ENCODE data around the gene ZNF451.

Gene ZNF451

DNA sequence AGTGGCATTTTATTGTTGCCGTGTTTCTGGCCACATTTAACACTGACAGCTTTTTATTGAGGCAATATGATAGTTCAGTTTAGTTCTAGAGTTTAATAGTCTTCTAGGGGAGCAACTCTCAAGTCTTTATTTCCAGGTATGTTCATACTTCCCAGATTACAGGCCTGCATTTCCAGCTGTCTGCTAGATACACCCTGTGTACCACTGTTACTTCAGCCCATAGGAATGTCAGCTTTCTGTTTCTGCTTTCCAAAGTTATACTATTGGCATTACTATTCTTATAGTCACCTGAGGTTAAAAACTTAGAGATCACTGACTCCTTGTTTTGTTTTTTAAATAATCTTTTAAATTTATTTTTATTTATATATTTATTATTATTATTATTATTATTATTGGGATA lies 7.6 kb downstream of the ZNF451 start:
- no peak for DNase-seq

DNA sequence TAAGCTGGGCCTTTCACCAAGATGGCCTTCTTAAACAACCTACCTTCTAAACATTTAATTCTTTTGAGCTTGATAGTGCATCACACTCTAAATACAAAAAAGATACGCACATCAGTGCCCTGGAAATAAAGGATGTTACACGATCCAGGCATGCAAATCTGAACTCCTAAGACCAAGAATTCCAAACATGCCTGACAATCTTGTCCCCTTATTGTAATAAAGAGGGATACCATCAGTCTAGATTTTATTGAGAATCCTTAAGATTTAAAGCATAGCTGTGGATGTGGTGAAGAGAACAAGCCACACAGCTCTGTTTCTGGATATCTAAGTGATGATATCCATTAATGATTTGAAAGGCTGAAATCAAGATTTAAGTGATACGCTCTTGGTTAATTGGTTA lies 13.0 kb downstream of the ZNF451 start:
- DNase-seq: no peak

DNA sequence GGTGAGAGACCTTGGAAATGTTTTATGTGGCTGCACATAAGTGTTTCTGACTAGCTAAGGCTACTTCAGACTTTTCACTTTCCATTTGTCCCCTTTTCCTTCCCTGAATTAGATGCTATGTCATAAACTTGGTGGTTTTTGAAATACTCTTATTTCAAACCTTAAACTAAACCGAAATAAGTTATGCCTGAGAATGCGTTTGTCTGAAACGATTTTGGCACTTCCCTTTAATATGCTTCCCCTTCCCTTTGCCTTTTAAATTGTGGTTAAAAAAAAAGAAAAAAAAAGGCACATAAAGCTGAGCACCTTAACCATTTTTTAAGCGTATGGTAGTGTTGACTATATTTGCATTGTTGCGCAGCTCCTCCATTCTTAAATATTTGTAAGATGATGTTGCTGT lies 14.3 kb downstream of the ZNF451 start:
- DNase-seq: no peak

DNA sequence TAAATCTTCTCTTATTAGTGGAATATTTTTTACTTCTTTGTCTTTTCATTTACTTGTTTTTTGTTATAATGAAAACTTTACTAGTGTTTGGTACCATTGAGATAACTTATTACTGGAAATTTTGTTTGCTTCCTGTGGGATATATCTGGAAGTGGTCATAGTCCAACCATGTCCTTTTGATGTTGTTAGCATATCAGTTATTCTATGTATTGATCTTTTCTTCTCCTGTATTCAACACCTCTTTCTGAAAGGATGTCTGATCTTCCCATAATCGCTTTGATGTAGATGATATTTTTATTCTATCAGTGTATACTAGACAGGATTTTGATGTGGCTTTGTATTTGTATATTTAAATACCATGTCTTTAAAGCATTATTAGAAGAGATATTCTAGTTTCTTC lies 17.0 kb downstream of the ZNF451 start:
- DNase-seq: no peak

DNA sequence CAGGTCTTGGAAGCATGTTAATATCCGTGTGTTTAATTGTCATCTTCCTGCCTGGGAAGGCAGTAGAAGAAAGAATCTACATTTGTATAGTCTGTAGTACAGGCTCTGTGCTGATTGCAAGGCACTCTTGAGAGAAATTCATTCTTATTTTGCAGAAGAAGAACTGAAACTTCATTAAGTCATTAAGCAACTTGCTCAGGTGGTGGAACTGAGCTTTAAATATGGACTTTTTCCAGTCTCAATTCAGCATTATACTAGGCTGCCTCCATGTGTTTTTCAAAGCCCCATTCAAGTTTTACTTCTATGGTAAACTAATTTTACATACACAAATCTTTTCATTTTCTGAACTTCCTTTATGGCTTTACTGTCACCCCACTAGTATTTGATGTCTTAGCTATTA lies 18.7 kb downstream of the ZNF451 start:
- no peak for DNase-seq

DNA sequence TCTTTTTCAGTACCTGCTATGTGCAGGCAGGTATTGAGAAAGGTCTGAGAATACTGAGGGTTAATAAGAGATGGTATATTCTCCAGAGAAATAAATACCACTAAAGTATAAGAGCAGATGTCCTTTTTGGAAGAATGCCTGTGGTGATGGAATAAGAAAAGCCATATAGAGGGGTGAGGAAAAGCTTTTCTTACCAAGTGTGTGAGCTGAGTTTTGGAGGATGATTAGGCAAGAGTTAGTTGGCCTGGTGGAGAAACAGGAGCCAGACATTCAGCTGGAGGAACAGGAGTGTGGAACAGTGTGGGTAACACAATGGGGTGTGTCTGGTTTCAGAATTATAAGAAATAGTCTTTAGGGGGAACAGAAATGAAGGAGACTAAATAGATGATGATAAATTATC lies 19.9 kb downstream of the ZNF451 start:
- DNase-seq: no peak

DNA sequence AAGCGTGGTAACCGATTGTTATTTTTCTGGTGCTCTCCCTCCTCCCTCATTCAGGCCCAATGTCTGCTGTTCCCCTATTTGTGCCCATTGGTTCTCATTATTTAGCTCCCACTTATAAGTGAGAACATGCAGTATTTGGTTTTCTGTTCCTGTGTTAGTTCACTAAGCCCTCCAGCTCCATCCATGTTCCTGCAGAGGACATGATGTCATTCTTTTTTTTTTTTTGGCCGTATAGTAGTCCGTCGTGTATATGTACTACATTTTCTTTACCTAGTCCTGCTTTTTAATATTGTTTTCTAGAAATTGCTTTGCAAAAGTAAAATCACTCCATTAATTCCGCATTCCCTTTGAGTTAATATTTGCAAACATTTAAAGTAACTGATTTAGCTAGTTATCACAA lies 23.1 kb downstream of the ZNF451 start:
- no peak for DNase-seq

DNA sequence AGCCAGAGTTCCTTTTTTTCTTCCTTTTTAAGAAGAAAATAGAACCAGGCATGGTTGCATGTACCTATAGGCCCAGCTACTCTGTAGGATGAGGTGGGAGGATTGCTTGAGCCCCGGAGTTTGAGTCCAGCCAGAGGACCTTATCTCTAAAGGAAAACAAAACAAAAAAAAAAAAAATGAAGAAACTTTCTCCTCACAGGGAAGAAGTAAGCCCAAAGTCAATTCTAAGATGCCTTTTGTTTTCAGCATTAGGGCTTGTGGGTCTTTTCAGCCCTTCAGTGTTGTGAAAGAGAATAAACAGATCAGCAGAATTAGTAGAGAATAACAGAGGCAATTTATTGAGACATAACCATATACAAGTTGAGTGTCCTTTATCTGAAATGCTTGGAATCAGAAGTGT lies 26.8 kb downstream of the ZNF451 start:
- DNase-seq: no peak

DNA sequence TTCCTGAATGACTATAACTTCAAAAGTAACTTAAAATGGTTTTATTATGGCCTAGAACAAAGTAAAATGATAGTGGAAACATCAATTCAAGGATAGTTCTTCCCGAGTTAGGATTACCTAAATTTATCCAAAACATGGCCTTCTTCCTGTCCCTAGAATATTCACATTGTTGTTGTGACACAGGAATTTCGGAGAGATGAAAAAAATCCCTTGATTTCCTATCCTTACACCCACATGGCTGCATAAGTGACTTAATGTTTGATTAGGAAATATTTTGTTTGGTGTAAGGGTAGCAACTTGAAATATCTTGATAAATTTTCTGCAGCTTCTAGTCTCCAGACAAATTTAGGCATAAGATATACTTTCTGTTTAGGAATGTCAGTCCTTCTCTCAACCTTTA lies 27.8 kb downstream of the ZNF451 start:
- DNase-seq: no peak

DNA sequence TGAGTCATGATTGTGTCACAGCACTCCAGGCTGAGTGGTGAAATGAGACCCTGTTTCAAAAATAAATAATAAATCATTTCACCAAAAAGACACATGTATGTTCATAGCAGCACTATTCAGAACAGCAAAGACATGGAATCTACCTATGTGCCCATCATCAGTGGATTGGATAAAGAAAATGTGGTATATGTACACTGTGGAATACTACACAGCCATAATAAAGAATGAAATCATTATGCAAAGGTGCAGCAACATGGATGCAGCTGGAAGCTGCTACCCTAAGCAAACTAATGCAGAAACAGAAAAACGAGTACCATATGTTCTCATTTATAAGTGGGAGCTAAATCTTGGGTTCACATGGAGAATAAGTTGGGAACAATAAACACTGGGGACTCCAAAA lies 33.1 kb downstream of the ZNF451 start:
- no peak for DNase-seq

DNA sequence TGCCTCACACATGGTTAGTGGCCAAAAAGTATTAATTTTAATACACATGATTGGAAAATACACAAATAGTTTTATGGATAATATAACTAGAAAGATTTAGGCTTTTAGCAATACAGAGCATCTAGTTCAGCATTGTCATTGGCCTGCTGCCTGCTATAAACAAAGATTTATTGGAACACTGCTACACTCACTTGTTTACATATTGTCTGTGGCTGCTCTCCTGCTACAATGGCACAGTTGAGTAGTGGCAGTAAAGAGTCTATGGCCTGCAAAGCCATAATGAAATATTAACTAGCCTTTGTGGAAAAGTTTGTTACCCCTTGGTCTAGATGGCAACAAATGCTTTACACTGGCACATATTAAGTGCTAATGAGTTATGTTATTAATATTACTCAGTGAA lies 37.8 kb downstream of the ZNF451 start:
- DNase-seq: no peak

DNA sequence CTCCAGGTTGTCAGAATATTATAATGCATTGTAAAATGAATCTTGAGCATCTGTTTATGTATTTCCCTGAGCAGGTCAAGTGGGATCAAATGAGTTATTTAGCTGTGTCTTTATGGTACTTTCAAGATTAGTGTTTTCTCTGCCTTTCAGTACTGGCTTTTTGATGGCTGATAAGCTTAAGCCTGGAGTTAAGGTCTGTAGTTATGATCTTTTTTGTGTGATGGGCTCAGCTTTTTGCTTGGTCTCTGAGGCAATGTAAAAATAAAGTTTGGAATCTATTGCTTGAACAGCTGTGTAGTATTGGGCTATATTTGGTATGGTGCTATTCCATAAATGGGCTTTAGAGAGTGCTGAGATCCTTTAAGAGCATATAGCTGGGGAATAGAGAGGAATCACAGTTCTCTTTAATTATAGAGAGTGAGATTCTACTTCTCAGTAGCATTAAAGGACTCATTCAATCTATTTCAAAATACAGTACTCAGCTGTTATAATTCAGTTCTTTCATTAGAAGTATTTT lies 40.7 kb downstream of the ZNF451 start:
- DNase-seq: no peak

DNA sequence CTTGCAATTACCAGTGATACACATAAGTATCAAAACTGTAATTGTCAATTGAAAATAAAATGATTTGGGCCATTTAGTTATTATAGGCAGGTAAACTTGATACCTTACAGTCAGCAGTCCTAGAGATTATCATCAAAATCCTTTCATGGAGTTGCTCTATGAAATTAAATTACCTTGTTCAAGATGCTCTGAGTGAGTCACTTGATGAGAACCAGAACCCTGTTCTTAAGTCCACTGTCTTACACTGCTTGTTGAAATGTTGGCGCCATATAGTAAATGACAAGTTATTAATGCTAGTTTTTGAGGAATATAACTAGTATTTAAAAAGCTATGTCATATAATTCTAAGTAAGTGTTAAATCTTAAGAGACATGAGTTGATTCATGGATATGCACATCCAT lies 45.0 kb downstream of the ZNF451 start:
- DNase-seq: no peak

DNA sequence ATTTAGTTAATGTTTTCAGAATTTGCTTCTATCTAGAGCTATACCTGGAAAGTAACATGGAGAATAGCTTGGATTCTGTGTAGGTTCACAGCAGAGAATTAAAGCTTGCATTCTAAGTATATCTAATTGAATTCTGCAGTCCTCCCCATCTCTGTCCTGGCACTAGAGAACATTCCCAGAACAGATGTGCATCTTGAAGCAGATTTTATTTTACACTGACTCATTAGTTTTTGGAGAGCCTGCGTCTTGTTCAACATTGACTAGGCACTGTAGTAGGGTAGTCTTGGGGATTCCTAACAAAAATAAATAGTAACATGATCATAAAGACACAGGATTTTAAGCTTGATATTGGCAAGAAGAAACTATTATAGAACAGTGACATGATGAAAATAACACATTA lies 45.9 kb downstream of the ZNF451 start:
- DNase-seq: no peak

DNA sequence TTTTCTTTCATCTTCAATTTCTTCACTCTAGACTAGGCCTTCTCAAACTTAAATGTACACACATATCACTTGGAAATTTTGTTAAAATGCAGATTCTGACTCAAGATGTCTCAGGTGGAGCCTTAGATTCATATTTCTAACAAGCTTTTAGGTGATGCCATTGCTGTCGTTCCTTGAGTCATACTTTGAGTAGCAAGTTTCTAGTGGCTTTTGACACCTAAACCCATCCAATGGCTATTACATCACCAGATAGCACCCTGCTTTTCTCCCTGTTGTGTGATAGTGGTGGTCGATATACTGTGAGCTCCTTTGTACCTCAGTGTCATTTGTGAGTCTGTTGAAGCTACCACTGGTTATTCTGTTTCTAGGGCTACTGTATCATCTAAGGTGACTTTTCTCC lies 47.4 kb downstream of the ZNF451 start:
- DNase-seq: no peak

DNA sequence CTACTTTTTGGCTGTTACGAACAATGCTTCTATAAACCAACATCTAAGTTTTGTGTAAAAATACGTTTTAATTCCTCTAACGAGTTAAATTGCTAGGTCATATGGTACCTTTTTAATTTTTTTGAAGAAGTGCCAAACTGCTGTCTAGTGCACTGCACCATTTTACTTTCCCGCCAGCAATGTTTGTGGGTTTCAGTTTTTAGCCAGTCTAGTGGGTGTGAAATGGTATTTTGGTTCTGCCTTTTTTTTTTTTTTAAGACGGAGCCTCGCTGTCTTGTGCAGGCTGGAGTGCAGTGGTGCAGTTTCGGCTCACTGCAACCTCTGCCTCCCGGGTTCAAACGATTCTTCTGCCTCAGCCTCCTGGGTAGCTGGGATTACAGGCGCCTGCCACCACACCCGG lies 48.0 kb downstream of the ZNF451 start:
- no peak for DNase-seq

DNA sequence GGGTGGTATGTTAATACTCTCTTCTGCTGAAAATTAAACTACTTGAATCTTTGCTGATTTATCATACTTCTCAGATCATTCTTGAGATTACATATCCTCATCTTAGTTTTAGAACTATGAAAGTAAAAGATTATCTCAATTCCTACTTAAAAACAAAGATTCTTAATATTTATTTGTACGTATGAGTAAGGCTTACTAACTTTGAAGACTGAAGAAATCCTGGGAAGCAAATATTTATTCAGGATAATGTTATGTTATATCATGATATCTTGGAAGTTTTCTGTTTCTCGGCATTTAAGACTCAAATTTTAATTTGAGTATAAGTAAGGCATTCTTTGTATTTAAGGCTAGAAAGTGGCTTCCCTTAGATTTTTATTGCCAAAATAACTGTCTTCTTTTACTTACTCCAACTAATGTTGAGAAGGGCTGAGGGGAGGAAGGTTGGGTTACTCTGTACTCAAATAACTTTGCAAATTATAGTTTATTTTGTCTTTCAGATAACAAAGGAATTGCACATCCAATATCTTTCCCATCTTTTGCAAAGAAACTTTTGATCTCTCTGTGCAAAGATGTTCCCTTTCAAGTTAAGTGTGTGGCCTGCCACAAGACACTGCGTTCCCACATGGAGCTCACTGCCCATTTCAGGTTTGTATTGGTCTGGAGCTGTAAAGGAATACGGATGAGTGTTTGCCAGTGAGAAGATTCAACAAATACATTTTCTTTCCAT lies 51.6 kb downstream of the ZNF451 start:
- no peak for DNase-seq

DNA sequence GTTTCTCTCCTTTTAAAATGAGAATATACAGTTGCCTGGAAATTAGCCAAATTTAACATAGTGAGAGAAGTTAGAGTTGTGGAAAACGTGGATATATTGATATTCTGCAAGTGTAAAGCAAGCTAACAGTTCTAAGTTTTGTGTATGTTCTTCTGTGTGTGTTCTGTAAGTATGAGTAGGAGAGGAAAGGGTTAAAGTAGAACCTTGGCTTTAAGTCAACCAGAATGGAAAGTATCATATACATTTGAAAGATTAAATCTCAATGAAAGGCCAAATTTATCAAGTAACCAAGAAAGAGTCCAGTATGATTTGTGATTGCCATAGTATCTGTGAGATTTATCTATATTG lies 52.2 kb downstream of the ZNF451 start:
- DNase-seq: no peak

DNA sequence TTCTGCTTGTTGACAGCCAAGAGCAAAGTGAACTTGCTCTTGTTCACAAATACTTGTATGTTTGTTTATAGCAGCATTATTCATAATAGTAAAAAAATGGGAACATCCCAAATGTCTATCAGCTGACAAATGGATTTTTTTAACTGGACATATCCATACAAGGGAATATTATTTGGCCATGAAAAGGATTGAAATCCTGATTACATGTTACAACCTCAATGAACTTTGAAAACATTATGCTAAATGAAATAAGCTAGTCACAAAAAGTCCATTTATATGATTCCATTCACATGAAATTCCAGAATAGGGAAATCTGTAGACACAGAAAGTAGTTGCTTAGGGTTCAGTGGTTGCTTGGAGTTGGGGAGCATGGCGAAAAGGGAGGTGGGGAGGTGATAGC lies 53.7 kb downstream of the ZNF451 start:
- no peak for DNase-seq

DNA sequence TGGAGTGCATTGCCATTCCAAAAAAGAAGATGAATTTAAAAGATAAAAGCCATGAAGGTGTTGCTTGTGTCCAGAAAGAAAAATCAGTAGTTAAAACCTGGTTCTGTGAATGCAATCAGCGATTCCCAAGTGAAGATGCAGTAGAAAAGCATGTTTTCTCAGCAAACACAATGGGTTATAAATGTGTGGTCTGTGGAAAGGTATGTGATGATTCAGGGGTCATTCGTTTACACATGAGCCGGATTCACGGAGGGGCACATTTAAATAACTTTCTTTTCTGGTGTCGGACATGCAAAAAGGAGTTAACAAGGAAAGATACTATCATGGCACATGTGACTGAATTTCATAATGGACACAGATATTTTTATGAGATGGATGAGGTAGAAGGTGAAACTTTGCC lies 57.4 kb downstream of the ZNF451 start:
- DNase-seq: no peak

DNA sequence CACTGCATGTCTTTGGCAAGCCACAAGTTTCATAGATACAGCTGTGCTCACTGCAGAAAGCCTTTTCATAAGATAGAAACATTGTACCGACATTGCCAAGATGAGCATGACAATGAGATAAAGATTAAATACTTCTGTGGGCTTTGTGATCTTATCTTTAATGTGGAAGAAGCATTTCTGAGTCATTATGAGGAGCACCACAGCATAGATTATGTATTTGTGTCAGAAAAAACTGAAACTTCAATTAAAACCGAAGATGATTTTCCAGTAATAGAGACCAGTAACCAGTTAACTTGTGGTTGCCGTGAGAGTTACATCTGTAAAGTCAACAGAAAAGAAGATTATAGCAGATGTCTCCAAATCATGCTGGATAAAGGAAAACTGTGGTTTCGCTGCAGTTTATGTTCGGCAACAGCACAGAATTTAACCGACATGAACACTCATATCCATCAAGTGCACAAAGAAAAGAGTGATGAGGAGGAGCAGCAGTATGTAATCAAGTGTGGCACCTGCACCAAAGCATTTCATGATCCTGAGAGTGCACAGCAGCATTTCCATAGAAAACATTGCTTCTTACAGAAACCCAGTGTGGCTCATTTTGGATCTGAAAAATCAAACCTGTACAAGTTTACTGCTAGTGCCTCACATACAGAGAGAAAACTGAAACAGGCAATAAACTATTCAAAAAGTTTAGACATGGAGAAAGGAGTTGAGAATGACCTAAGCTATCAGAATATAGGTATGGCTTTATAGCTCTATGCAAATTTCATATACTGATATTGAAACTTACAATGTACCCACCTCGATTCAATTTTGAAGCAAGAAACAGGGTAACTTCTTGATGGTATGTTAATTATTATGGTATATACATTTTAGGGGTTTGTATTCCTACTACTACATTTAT lies 58.2 kb downstream of the ZNF451 start:
- no peak for DNase-seq

DNA sequence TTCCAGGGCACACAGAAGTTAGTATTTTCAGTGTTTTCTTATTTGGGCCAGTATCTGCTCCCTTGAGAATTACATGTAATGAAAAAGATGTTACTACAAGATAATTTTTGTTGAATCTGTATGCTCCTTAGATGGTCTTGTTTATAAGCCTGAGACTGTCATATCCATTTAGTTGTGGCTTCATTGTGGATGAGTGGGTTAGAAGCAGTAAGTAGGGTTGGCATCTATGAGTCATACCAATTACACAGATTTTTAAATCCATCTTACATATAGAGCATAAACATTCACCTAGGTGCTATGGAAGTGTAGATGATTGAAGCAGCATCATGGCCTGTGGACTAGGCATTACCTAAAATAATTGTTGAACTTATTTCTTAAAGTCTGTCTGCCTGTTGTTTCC lies 68.7 kb downstream of the ZNF451 start:
- no peak for DNase-seq

DNA sequence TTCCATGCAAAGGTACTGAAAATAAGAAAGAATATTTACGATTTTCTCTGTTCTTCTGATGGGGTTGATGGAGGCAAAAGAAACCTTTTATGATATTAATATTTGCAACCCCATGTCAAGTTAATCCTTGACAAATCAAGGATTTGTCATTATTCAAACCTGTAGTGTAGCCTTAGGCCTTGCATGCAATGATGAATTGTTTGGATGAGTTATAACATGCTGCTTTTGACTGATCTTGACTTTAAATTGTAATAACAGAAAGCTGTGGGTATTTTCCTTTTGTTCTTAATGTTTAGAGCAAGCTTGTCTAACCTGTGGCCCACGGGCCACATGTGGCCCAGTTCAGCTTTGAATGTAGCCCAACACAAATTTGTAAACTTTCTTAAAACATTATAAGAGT lies 69.1 kb downstream of the ZNF451 start:
- no peak for DNase-seq

DNA sequence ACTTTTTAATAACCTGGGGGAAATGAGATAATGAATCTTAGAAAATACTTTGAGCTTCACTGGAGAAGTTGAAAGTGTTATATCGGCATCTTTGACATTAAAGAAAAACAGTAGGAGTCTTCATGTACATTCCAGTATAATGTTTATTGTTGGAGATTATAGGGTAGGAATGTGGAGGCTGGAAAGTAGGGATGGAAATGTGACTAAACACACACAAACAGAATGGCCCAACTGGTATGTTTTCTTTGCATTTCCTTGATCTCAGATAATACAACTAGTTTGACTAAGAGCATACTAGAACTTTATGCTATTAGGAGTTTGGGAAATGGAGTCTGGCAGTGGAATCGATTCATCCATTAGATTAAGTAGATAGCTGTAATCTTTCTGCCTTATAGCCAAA lies 72.0 kb downstream of the ZNF451 start:
- DNase-seq: no peak

DNA sequence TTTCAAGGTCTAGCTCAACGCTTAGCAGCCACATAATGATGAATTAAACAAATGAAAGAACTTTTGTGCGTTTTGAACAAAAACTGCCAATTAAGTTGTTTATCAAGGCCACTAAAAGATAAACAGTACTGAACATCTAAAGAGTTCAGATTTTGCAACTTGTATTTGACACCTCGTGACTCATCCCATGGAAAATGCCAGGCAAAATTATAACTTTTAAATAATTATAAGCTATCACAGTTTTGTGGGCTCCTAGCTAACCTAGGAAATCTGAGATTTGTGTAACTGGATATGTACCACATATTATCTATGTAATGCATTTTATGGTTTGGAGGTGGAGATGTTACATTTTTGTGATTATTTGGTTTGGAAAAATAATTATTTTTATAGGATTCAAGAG lies 72.5 kb downstream of the ZNF451 start:
- no peak for DNase-seq
